SHP77 (cell line): ENCODE results near the gene ZNF467.

Experiments
- DNase-seq, 2 experiments: peaks; one replicate each; lab custom pipeline; 2025; lab: John Stamatoyannopoulos, UW

Gene ZNF467

DNA sequence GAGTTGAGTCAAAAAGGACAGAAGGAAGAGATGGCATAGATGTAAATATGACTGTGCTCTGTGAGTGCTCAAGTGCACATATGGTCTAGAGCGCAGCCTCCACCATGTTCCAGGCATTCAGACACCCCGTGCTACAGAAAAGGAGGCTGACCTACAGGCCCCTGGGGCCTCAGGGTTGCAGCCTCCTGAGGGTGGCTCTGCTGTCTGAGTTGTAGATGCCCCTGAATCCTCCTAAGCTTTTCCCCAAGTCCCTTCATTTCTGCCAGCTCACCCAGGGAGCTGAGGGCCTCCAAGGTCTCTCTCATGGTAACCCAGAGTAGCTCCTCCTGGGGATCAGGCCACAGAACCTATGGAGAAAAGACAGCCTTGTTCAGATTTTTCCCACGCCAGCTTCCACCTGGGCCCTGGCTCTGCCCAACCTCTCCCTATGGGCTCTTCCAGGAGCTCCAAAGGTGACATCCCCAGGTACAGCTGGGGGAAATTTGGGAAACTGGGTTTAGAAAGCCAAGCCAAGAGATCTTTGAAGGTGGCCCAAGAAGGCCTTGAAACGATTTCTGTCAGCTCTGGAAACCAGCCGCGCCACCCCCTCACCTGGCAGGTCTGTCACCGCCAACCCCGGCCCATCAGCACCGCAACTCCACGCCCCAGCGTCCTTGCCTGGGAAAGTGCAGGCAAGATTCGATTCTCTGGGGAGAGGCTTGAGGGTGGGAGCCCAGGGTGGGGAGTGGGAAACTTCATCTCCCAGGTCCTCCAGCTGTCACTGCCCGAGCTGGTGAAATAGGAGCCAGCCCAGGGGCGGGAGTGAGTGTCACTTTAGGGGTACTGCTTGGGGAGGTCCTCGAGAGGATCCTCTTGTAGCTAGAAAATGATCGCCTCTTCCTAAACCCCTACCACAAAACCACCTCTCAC is 2.4 kb downstream of the ZNF467 start:
- DNase-seq, result no peak

DNA sequence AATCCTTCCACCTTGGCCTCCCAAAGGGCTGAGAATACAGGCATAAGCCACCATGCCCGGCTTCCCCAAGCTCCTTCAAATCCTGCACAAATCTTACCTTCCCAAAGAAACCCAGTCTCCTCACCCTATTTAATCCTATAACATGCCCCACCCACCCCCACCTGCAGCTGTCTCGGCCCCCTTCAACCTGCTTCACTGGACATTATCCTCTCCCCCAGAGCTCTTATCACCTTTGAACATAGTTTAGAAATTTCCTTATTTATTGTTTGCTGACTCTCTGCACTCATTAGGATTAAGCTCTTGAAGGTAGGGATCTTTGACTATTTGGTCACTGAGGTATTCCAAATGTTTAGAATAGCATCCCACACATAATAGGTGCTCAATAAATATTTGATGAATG is 3.5 kb downstream of the ZNF467 start:
- DNase-seq, result no peak

GRCh38 chr7:149768931-149769330 is 4.5 kb downstream of the ZNF467 start:
- DNase-seq, result no peak

- DNase-seq, result no peak
These were observed 6.3 kb downstream of the ZNF467 start for GRCh38 chr7:149767068-149767467.

DNA sequence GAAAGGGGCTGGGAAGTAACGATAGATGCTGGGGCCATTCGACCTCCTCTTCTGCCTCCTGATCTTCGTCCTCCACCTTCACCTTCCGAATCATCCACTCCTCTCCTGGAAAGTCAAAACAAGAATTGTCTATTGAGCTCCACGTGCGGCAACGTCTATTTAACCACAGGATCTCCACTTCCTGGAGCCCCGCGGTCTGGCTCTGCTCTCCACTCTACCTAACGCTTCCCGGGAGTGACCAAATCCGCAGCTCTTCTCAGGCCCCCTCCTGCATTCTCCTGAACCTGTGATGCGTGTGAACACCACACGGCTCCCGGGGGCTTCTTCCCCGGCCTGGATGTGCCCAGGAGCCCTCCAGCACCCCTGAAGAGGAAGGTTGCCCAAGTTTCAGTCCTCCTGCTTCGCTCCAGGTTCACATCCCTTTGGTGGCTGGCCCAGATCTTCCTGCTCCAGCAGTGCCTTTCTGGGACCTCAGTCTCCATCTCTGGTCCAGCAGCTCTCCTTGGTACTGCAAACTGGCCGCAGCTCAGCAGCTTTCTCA is 7.2 kb downstream of the ZNF467 start:
- no peak for DNase-seq

- DNase-seq, result no peak
These were observed 7.8 kb downstream of the ZNF467 start for GRCh38 chr7:149765399-149766121.

DNA sequence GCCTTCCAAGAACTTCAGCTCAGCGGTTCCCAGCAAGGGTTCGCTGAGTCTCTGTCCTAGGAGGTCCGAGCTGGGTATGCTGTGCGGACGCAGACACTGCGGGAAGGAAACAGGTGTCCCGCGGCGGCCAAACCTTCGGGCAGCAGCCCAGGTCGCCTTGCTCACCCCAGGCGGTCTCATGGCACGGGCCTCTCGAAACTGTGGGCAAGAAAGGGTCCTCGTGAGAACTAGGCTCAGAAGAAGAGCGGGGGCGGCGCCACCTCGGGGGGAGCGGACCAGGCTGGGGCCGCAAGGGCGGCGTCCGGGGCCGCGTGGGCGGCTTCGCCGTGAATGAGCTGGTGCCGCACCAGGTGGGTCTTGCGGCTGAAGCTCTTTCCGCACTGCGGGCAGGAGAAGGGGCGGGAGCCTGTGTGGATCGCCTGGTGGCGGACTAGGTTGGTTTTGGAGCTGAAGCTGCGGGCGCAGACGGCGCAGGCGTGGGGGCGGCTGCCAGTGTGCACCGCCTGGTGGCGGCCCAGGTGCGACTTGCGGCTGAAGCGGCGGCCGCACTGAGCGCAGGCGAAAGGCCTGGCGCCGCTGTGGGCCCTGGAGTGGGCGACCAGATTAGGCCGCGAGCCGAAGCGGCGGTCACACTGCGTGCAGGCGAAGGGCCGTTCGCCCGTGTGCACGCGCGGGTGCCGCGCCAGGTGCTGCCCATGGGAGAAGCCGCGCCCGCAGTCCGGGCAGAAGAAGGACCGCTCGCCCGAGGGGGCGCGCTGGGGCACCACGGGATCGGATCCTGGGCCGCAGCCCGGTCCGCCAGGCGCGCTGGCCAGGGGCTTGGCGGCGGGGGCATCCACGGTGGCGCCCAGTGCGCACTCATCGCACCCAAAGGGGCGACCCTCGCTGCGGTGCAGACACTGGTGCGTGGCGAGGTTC is 8.6 kb downstream of the ZNF467 start:
- DNase-seq, result no peak

DNA sequence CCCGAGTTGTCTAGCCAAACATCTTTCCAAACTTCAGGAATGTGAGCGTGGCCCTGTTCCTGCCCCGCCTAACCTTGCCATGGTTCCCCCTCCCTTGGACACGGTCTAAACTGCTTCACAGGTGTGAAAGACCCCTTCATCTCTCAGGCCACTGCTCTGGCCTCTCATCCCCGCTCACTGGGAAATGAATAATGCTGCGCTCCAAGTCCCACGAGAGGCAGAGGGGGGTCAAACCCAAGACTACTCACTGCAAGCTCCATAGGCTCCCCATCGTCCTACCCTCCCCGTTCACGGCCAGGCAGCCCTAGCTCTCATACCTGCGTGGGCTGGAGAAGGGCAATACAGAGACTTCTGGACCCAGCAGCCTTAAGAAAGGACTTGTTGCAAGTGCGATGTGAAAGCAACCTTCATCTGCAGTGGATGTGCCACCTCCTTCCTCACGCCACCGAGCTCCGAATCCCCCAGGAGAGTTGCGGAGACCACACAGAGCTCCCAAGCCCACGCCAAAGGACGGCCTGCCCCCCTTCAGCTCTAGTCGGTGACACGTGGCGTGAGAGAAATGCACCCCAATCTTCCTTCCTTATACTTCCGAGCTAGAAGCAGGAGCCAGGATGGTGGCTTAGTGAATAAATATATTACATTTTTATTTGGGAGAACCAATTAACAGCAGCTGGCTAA is 9.7 kb downstream of the ZNF467 start:
- no peak for DNase-seq

GRCh38 chr7:149762610-149763009 is 10.8 kb downstream of the ZNF467 start:
- no peak for DNase-seq

GRCh38 chr7:149762089-149762488 is 11.3 kb downstream of the ZNF467 start:
- DNase-seq, result no peak

- no peak for DNase-seq
These were observed 12.1 kb downstream of the ZNF467 start for GRCh38 chr7:149761307-149761706.

DNA sequence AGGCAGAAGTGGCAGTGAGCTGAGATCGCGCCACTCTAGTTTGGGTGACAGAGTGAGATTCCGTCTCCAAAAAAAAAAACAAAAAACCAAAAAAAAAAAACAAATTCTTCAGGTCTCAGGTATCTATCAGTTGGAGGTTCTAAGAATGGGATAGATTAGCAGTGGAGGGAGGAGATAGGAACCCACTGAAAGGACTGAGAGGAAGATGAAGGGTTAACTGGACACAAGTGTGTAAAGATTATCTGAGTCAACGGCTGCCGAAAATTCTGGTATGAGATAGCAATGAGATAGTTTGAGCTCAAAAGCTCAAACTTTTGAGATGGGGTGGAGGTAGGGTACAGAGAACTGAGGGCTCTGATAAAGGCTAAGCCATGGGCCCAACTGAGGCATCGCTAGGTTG is 12.8 kb downstream of the ZNF467 start:
- DNase-seq, result no peak

DNA sequence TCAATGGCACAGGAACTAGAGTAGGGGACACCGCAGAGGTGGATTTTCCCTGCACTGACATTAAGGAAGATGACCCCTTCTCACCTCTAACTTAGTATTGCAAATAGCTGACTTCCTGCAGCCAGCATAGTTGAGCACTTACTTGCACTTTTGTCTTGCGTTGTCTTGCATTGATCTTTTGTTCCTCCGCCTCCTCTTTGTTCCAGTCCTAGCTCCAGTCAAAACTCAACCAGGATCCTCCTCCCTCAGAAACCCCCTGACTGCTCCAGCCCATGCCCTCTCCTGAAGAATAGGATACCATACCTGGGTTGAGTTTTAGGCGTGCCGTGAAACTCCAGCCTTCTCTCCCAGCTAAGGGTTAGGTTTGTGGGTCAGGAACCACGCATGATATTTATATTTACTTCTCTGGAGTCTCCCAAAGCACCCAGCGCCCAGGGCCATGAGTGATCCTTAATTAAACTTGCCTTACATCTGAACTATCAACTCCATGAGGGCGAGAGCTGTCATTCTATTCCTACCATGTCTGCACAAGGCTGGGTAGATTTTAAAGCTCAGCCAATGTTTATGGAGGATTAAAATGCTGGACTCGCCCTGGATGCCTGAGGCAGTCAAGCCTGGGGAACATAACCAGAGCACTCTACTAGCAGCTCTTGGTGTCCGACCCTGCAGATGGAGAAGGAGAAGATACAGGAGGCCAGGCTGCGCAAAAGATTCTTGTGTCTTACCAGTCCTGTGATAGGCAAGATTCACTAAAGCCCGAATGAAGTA is 14.1 kb downstream of the ZNF467 start:
- DNase-seq, result no peak

- peak; percentile 19 to 44 for DNase-seq
These were observed 19.8 kb downstream of the ZNF467 start for GRCh38 chr7:149753375-149754233.

GRCh38 chr7:149752646-149753045 is 20.7 kb downstream of the ZNF467 start:
- no peak for DNase-seq

DNA sequence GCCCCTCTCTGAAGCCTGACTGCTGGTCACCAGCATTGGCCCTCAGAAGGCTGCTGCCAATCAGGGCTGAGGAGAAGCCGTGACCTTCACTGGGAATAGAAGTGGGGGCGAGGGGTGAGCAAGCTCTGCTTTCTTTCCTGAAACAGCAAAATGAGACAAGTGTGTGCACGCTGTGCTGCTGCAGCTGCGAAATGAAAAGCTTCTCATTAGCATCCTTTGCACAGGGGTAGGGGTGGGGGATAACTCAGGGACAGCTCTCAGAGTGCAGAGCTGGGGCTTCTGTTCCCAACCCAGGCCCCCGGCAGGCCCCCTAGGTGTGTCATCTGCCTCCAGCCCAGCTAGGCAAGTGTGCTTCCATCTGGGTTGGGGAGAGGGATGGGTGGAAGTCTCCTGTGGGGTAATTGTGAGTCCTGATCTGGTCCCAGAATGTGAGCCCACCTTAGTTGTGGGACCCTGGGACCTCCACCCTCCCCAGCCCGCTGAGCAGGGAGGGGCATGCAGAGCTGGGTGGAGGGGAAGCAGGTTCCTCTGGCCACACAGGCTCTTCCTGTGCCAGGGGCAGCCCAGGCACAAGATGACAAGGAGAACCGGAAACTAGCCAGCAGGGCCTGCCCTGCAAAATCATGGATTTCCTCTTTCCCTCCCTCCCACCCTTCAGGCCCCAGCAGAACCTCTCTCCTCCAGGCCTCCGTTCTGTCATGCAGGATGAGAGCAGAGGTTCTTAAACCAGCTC is 22.2 kb downstream of the ZNF467 start:
- no peak for DNase-seq

DNA sequence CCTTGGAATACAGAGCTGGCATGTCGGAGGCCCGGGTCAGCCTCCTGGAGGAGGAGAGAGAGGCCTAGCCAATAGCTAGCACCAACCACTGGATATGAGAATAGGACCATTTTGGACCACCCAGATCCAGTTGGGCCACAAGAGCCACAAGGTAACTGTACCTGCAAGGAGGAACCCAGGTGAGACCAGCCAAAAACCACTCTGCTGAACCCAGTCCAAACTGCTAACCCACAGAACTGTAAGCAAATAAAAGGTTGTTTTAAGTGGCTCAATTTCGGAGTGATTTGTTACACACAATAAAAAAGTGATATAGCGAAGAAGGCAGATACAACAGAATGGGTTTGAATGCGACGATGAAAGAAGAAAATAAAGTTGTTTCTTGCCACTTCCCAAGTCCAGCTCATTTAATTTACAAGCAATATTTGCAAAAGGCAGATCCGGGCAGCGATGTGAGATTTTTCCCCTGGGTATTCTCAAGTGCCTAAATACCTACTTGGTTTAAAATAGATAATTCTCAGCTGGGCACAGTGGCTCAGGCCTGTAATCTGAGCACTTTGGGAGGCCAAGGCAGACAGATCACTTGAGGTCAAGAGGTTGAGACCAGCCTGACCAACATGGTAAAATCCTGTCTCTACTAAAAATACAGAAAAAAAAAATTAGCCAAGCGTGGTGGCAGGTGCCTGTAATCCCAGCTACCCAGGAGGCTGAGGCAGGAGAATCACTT is 23.1 kb downstream of the ZNF467 start:
- DNase-seq, result no peak
